Fibroblast of upper back skin (primary cell): ENCODE results near the gene PJVK.

ENCODE experiments used
- DNase-seq: peaks from one replicate; pipeline ENCODE4 v3.0.0-alpha.2; 2013

Gene PJVK

DNA sequence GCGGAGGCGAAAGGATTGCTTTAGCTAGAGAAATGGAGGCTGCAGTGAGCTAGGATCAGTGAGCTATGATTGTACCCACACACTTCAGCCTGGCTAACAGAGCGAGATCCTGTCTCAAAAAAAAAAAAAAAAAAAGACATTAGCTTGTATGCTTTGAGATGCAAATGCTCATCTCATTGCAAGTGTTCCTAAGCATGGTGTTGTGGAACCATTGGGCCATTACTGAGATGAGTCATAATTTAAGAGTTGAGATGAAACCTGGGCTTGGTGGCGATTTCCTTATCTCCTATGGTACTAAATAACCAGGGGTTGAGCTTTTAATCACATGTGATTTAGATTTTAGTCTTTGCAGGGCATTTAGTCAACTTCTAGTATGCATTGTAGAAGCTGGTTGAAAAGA is 31.3 kb downstream of the PJVK start:
- no peak for DNase-seq

DNA sequence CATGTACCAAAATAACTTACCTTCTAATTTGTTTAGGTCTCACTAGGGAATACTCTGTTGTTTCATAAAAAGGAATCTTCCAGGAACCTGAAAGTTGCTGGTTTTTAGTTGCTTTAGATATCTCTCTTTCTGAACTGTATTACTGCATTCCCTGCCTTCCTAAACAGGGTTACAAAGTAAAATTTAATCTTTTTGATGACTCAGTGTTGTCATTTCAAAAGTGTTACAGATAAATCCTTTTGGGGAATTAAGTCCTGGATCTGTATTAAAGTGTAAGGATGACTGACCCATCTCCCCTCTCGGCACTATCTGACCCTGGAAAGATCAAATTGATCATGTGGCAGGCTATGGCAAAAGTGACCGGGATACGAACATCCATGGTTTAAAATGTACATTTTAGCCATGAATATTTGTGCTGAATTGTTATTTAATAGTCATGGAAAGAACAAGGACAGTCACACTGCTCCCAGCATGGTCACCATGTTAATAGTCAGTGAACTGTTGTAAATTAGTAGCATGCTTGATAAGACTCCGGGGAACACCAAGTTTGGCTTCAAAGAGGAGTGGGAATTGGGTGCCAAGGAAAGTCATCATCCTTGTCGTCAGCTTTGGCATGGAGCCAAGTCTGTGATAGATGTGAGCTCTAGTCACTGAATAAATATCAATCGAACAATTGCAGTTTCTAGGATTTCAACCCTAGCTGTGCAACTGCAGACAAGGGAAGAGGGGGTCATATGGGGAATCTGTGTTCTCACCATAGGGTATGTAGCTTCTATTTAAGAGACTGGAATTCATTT is 33.3 kb downstream of the PJVK start:
- DNase-seq, result no peak

DNA sequence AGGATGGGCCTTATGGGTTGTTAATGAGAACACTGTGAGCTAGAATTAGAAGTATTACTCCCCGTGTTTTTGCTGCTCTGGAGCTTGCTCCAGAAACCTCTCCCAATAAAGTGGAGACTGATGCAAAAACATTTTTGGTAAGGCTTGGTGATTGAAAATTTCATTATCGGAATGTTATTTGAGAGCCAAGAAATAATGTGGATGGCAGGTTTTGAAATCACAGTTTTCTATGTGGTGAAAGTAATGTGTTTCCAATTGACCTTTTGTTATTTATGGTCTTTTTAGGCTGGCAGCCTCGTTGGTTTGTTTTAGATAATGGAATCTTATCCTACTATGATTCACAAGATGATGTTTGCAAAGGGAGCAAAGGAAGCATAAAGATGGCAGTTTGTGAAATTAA is 34.2 kb downstream of the PJVK start:
- no peak for DNase-seq

DNA sequence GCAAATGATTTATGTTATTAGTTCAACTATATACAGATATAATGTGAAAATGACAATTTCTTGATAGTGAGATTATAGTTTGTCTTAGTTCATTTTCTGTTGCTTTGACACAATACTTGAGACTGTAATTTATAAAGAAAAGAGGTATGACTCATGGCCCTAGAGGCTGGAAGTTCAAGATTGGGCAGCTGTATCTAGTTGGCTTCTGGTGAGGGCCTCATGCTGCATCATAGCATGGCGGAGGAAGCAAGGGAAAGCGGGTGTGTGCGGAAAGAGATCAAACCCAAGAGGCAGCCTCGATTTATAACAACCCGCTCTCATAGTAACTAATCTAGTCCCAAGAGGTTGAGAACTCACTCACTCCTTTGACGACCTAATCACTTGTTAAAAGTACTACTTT is 40.4 kb downstream of the PJVK start:
- no peak for DNase-seq

DNA sequence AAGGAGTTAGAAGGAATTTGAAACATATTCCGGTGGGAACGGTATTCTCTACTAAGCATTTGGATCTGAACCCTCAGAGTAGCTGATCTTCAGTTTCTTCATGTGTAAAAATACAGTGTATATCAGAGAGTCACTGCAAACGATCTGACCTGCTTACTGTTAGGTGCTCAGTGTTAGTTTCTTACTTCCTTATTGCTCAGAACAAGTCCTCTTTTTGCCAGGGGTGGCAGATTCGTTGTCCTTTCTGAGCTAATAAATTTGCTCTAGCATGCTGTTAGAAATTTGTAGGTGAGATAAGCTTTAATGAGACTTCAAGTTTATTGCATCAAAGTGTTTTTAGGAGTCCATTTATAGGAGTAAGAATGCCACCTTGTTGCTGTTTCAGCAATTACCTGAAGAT is 44.9 kb downstream of the PJVK start:
- DNase-seq, result no peak

- DNase-seq, result no peak
These were observed 47.0 kb downstream of the PJVK start for GRCh38 chr2:178498137-178498536.

- no peak for DNase-seq
These were observed 48.5 kb downstream of the PJVK start for GRCh38 chr2:178499640-178500039.

DNA sequence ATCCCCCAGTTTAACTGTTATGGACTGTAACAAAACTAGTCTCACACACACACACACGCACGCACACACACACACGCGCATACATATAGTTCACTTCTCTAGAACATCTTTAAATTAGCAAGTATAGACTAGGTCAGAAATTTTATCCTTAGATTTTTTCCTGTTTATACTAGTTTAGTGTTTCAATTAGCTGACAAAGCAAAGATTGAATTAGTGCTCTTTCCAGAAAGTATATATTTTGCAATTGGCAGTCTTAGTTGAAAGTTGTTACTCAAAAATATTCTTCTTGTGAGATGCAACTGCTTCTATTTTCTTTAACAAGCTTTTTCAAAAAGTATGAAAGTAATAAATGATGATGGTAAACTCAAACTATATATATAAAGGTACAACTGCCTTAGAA is 51.6 kb downstream of the PJVK start:
- DNase-seq, result no peak

- no peak for DNase-seq
These were observed 54.9 kb downstream of the PJVK start for GRCh38 chr2:178506101-178506500.

- DNase-seq, result no peak
These were observed 55.3 kb downstream of the PJVK start for GRCh38 chr2:178506524-178506923.

- no peak for DNase-seq
These were observed 55.8 kb downstream of the PJVK start for GRCh38 chr2:178506949-178507348.

DNA sequence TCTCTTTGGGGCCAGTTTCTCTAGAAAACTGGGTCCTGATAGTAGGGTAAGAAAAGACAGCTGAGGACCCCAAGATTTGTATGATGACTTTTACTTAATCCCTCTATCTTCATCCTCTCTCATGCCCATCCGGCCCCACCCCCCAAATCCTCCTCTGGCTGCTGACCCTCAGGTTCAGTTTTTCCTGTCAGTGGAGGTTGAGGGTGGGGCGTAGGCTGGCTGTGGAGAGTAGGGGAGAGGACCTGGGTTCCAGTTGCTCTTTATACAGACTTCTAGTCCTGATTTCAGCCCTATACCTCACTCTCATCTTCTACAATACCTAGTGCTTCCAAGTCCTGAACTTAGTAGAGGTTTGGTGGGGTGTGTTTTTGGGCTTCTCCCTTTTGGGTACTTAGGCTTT is 57.5 kb downstream of the PJVK start:
- DNase-seq, result no peak

DNA sequence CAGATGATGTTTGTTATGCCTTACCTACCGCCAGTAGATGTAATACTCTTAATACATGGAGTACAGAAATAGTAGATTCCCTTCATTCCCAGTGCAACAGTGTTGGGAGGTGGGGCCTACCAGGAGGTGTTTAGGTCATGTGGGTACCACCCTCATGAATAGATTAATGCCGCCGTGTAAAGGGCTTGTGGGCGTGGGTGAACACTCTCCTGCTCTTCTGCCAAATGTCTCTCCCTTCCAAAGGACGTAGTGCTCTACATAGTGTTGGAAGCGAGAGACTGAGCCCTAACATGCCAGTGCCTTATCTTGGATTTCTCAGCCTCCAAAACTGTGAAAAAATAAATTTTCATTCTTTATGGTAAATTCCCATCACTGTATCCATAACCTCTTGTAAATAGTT is 59.2 kb downstream of the PJVK start:
- no peak for DNase-seq
